OCI-LY3 (cell line): ENCODE data around the gene ATP10B.

Experiments
- H2AFZ ChIP-seq: fragments of 200-600, 300-600 bp; shearing (Covaris generic); 2 replicates; pipeline ENCODE4 v1.6.0; 2014; ENCODE audit warnings: antibody characterized with exemption, low read depth, low read length
- H3K27ac ChIP-seq: fragments of 200-600, 300-600 bp; sonication (generic); 2 replicates; pipeline ENCODE4 v1.5.1; 2014; ENCODE audit warnings: mild to moderate bottlenecking, low read length, moderate library complexity, mixed read lengths
- H3K27me3 ChIP-seq: fragments of 200-600, 300-600 bp; sonication (generic); 2 replicates; pipeline ENCODE4 v1.6.1; 2014; ENCODE audit warnings: low read depth, low read length, mixed read lengths
- H3K36me3 ChIP-seq: fragments of 200-600, 300-600 bp; sonication (generic); replicated peaks from 2 replicates; pipeline ENCODE3; 2014; ENCODE audit warnings: low read depth, low read length, mixed read lengths
- H3K4me1 ChIP-seq: fragments of 300-600, 200-600 bp; sonication (generic); 2 replicates; pipeline ENCODE4 v1.6.1; 2014; ENCODE audit warnings: low read length, mixed read lengths
- H3K4me2 ChIP-seq: fragments of 200-600, 300-600 bp; sonication (generic); 2 replicates; pipeline ENCODE4 v1.6.1; 2014; ENCODE audit warnings: low read length, mixed read lengths
- H3K4me3 ChIP-seq: fragments of 300-600, 200-600 bp; sonication (generic); 2 replicates; pipeline ENCODE4 v1.5.1; 2014; ENCODE audit warnings: antibody characterized with exemption, mild to moderate bottlenecking, low read length, moderate library complexity
- H3K79me2 ChIP-seq: fragments of 300-600, 200-600 bp; shearing (Covaris generic); 2 replicates; pipeline ENCODE4 v1.6.1; 2014; ENCODE audit warnings: mild to moderate bottlenecking, low read length, mixed read lengths
- H3K9ac ChIP-seq: fragments of 300-600, 200-600 bp; shearing (Covaris generic); 2 replicates; pipeline ENCODE4 v1.6.0; 2014; ENCODE audit warnings: mild to moderate bottlenecking, low read length, moderate library complexity
- H3K9me3 ChIP-seq: fragments of 200-600, 300-600 bp; shearing (Covaris generic); 2 replicates; pipeline ENCODE4 v1.6.1; 2014; ENCODE audit warnings: low read length, mixed read lengths; ENCODE audit not compliant: insufficient read depth
- H4K20me1 ChIP-seq: fragments of 200-600, 300-600 bp; sonication (generic); 2 replicates; pipeline ENCODE4 v1.6.1; 2016; ENCODE audit warnings: low read length, mixed read lengths; ENCODE audit not compliant: insufficient read depth
- EZH2phosphoT487 ChIP-seq: fragments of 200-600 bp; shearing (Covaris generic); IDR thresholded peaks from 2 replicates; pipeline ENCODE4 v1.6.1; 2018; ENCODE audit warnings: antibody characterized with exemption, mixed run types, low read depth
- TF ChIP-seq, protein P1 (sequence below): fragments of 200-600, 300-600 bp; sonication (generic); IDR thresholded peaks from 2 replicates; pipeline ENCODE4 v1.5.1; 2014; ENCODE audit warnings: antibody characterized with exemption, low read length, low read depth

The ATP10B gene

GRCh38 chr5:160844177-160844576, 7.8 kb downstream of the ATP10B start:
- Histone ChIP-seq H3K36me3 (no peaks in the 10 kb centered on the region), H3K27ac (no peak overlapping the region), H3K9me3 (no peaks in the 10 kb centered on the region), H4K20me1 (no peaks in the 10 kb centered on the region), H3K79me2 (no peaks in the 10 kb centered on the region), H3K4me3 (no peak overlapping the region), H3K4me1 (peaks cover 13% of the 10 kb centered on the region), H3K27me3 (peaks cover 58% of the 10 kb centered on the region), H3K4me2 (no peak overlapping the region), H3K9ac (no peak overlapping the region), H2AFZ (no peak overlapping the region)
- TF ChIP-seq EZH2phosphoT487, result no peak
- TF ChIP-seq, protein P1, sequence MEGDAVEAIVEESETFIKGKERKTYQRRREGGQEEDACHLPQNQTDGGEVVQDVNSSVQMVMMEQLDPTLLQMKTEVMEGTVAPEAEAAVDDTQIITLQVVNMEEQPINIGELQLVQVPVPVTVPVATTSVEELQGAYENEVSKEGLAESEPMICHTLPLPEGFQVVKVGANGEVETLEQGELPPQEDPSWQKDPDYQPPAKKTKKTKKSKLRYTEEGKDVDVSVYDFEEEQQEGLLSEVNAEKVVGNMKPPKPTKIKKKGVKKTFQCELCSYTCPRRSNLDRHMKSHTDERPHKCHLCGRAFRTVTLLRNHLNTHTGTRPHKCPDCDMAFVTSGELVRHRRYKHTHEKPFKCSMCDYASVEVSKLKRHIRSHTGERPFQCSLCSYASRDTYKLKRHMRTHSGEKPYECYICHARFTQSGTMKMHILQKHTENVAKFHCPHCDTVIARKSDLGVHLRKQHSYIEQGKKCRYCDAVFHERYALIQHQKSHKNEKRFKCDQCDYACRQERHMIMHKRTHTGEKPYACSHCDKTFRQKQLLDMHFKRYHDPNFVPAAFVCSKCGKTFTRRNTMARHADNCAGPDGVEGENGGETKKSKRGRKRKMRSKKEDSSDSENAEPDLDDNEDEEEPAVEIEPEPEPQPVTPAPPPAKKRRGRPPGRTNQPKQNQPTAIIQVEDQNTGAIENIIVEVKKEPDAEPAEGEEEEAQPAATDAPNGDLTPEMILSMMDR, result no peak

DNA sequence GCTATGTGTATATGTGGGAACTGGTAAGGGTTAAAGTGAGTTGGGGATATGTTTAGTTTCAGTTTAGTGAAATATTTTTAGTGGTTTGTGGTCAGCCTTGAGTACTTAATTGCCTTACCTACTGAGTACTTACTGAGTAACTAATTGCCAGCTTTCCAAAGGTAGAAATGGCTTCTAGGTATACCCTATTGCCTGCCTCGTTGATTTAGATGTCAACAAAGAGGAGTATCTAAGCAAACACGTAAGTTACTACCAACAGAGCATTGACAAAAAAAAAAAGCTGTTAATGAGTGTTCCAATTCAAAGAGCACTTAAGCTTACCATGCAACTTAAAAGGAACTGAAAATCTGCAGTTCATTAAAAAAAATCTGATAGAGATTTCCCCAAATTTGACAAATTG, 8.8 kb downstream of the ATP10B start:
- Histone ChIP-seq H3K4me2 (peak overlapping the region; percentile 64), H3K9ac (no peak overlapping the region), H3K79me2 (no peaks in the 10 kb centered on the region)

GRCh38 chr5:160837749-160838593, 14.0 kb downstream of the ATP10B start:
- H3K36me3 ChIP-seq, result no peaks in the 10 kb centered on the region
- H3K4me3 ChIP-seq, result no peak overlapping the region
- H3K4me1 ChIP-seq, result peaks cover 25% of the 10 kb centered on the region
- H3K9me3 ChIP-seq, result no peaks in the 10 kb centered on the region
- no peak overlapping the region for H3K4me2 ChIP-seq
- H3K9ac ChIP-seq, result no peak overlapping the region
- H3K27ac ChIP-seq, result no peak overlapping the region
- TF ChIP-seq, protein P1, result no peak
- no peak for TF ChIP-seq EZH2phosphoT487
- H4K20me1 ChIP-seq, result no peaks in the 10 kb centered on the region
- no peak overlapping the region for H2AFZ ChIP-seq
- H3K27me3 ChIP-seq, result peaks cover 29% of the 10 kb centered on the region
- no peaks in the 10 kb centered on the region for H3K79me2 ChIP-seq

More for the DNA sequence above, 8.8 kb downstream of the ATP10B start:
- Histone ChIP-seq H4K20me1 (no peaks in the 10 kb centered on the region), H3K4me1 (peaks cover 11% of the 10 kb centered on the region), H3K4me3 (peak overlapping the region; percentile 69), H3K36me3 (no peaks in the 10 kb centered on the region), H3K27me3 (peaks cover 54% of the 10 kb centered on the region), H3K9me3 (no peaks in the 10 kb centered on the region), H2AFZ (no peak overlapping the region), H3K27ac (no peak overlapping the region)
- TF ChIP-seq, protein P1, result no peak
- no peak for TF ChIP-seq EZH2phosphoT487

- H3K4me1 ChIP-seq, result peaks cover 21% of the 10 kb centered on the region
- no peaks in the 10 kb centered on the region for H3K9me3 ChIP-seq
- no peak overlapping the region for H2AFZ ChIP-seq
- H3K4me2 ChIP-seq, result no peak overlapping the region; the same call in 1 of the 2 replicates
- TF ChIP-seq EZH2phosphoT487, result no peak
- TF ChIP-seq, protein P1, result no peak
- no peaks in the 10 kb centered on the region for H3K79me2 ChIP-seq
- no peaks in the 10 kb centered on the region for H4K20me1 ChIP-seq
- H3K27me3 ChIP-seq, result peaks cover 29% of the 10 kb centered on the region
- H3K27ac ChIP-seq, result no peak overlapping the region
- no peaks in the 10 kb centered on the region for H3K36me3 ChIP-seq
- H3K9ac ChIP-seq, result no peak overlapping the region
- no peak overlapping the region for H3K4me3 ChIP-seq
These were observed 14.8 kb downstream of the ATP10B start for GRCh38 chr5:160837211-160837610.
